NCI-H1092 treated with DMSO at 0.1 percent for 48 hours (cell line): ENCODE data around the gene MARCO.
"Not testable (repeated sequence)": the region's sequence is repeated elsewhere in the genome, so short reads cannot be mapped to it uniquely, and the experiment has no call there.

Experiments
- DNase-seq: peaks from one replicate; lab custom pipeline; 2025; lab: John Stamatoyannopoulos, UW

MARCO gene

GRCh38 chr2:119005051-119005450 lies 63.1 kb downstream of the MARCO start:
- no peak for DNase-seq

DNA sequence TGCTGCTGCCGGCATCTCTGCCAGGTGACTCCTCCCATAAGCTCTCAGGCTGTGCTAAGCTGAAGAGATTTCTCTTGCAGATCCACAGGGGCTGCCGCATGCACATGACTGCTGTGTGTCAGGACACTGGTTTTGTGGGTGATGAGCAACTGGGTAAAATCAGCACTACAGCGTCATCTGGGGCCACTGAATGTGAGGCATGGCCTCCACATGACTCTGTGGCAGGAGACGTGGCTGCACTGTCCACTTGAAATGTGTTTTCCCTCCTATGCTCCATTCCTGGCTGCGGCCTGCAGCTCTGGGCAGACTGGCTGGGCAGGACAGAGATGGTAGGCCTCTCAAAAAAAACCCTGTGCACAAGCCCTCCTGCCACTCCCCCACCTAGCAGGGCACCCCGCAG lies 63.6 kb downstream of the MARCO start:
- DNase-seq, result no peak

DNA sequence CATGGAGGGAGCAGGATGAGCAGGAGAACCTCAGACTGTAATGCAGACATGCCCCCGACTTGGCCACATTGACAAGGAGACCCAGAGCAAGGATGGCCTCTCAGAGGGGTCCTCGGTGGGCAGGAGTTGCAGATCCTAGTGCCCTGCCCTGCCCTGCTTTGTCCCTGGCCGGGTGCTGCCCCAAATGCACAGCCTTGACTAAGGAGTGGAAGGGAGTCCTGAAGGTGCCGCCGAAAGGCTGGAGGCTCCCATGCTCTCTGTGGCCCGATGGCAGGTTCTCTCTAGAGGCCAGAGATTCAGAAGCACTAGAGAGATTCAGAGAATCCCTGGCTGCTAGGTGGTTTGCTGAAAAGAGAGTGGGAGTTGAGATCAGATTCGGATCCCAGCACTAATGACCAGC lies 64.4 kb downstream of the MARCO start:
- DNase-seq, result no peak

DNA sequence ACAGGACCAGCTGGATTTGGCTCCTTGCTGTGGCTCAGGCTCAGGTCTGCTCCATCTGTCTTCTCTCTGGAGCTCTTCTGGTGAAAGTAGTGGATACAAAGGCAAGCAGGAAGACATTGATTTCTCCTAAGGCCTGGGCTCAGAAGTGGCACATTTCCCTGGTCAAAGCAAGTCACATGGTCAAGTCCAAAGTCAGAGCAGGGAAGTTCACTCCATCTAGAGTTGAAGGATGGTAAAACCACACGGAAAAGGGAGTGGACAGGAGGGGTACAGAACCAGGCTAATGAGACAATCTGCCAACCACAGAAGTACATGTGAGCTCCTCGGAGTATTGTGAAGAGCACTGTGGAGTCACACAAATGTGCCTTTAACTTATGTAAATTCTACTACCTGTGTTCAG lies 66.1 kb downstream of the MARCO start:
- DNase-seq, result no peak

DNA sequence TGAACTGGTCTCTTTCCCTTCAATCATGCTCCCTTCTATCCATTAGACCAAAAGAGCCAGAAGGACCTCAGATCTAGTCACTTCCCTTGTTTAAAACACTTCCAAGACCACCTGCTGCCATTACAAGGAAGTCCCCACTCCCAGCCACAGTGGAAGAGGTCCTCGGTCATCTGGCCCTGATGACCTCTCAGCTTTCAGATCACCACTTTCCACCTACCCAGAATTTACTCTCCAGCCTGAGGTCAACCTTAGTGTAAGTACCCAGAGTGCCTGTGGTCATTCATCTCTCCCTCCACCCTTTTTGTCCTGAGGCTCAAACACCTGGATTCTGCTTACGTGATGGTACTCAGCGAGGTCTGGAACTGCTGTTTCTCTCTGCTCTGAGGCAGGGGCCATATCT lies 67.1 kb downstream of the MARCO start:
- no peak for DNase-seq

DNA sequence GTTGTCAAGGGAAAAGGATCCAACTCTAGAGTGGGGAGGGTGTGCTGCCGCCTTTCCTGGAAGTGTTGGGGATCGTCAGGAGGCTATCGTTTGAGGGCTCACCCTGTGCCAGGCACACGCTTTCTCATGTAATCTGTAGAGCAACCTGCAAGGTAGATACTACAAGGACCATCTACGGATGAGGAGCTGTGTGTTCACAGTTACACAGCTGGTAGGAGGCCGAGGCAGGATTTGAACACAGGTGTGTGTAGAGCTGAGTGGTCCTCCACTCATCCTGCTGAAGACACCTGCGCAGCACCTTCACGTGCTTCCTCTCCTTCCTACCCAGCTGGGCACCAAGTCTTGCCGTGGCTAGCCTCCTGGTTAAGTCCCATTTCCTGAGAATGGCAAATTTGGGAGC lies 68.3 kb downstream of the MARCO start:
- DNase-seq, result no peak

DNA sequence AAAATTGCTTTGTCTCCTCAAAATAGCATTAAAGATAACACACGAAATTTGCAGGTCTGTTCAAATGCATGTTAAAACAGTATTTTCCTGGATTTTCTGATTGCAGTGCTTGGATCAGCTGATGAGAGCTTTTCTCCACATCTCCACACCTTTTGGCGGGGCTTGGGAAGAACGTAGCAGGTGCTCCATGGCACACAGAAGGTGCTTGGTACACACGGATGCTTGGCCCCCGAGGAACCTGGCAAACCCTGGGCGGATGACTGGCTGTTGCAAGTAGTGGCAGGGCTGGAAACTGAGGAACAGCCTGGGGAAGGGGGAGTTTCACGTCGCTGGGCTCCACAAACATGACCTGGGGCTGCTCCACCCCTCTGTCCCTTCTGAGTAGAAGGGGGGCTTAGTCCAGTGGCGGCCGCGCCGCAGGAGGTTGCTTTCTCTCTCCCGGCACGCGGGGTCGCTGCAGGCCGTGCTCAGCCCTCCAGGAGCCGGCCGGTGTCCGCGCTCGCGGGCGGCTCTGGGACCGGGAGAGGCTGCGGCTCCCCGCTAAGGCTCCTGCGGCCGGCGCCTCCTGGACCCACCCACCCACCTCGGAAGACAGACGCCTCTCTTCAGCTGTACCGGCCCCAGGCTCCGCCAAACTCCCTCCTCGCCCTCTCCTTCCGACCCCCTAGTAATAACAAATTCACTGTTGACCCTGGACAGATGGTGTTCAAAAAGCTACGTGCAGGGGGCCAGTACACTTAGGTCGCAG lies 69.3 kb downstream of the MARCO start:
- peak; percentile 26 for DNase-seq

GRCh38 chr2:119011910-119012209 lies 69.9 kb downstream of the MARCO start:
- DNase-seq, result no peak

- DNase-seq, result no peak
Measured at GRCh38 chr2:119012345-119013301, 70.6 kb downstream of the MARCO start.

DNA sequence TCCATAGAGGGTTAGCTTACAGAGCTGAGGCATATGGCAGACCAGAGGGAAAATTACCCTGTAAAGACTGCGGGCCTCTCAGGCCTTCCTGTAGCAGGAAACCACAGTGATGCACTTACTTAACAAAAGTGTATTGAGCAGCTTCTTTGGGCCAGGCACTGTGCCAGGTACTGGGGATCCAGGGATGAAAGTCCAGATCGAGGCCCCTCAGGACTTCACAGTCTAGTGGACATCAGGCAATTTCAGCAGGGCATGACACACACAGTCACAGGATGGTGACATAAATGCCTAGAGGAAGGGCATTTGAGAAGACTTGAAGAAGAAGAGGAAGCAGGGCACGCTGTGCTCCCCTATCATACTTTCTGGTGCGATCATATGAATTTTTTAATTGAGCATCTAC lies 71.7 kb downstream of the MARCO start:
- no peak for DNase-seq

DNA sequence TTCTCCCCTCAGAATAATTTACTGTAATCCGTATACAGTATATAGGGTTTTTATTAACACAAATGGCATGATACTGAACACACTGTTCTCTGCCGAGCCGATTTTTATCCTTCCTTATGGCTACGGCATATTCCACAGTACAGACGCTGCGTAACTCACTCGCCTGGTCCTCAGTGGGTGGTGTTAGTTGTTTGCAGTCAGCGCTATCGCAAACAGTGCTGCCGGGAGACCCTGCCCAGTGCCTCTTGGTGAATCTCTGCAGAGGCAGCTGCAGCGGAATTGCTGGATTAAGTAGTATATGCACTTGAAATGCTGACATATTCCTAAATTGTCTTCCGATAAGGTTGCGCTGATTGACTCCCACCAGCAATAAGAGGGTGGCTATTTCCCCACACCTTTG lies 73.9 kb downstream of the MARCO start:
- DNase-seq, result peak; percentile 2

- DNase-seq, result no peak
Measured at GRCh38 chr2:119019521-119019920, 77.5 kb downstream of the MARCO start.

DNA sequence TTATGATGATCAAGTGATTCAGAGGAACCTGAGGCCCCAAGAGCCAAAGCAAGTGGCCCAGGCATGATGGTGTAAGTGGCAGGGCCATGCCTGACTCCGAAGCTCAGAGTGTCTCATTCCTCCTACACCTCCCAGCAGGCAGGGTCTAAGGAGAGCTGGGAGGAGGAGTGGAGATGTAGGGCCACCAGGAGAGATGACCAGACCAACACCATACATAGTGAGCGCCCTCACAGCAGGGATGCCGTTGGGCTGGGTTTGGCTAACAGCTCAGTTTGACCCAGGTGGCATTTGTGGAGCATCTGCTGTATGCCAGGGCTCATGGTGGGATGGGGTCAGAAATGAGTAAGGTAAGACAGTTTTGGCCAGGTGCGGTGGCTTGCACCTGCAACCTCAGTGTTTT lies 80.7 kb downstream of the MARCO start:
- DNase-seq, result no peak

GRCh38 chr2:119023534-119023933 lies 81.5 kb downstream of the MARCO start:
- no peak for DNase-seq

- no peak for DNase-seq
Measured at GRCh38 chr2:119024152-119024551, 82.2 kb downstream of the MARCO start.

DNA sequence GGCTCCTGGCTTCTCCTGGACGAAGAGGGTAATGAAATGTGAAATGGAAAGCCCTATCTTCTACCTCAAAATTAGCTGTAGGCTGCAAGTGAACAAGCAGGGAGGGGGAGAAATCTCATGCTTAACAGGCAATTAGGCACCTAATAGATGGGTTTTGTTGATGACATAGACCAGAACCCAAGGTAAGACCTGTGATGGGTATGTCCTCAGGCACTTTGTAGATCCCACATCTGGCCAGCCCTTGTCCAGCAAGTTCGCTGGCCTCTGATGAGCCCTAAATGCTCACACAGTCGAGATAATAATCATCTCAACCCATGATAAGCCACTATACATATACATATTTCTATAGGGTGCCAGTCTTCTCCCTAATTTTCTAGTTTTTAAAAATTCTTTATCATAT lies 82.6 kb downstream of the MARCO start:
- no peak for DNase-seq

DNA sequence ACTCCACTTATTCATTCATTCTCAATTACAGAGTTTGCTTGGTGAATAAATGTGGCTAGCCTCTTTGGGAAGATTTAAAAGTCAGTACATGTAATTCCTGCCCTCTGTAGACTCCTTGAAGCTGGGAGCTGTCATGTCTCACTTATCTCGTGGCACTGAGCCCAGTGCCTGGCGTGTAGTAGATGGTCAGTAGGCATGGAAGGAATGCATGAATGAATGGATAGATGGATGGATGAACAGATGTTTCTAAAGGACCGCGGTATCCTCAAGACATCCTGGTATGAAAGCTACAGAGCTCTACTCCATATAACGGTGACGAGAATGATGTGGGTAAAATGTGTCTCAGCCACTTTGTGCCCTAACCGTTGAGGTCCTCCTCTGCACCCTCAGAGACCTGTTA lies 83.0 kb downstream of the MARCO start:
- no peak for DNase-seq

DNA sequence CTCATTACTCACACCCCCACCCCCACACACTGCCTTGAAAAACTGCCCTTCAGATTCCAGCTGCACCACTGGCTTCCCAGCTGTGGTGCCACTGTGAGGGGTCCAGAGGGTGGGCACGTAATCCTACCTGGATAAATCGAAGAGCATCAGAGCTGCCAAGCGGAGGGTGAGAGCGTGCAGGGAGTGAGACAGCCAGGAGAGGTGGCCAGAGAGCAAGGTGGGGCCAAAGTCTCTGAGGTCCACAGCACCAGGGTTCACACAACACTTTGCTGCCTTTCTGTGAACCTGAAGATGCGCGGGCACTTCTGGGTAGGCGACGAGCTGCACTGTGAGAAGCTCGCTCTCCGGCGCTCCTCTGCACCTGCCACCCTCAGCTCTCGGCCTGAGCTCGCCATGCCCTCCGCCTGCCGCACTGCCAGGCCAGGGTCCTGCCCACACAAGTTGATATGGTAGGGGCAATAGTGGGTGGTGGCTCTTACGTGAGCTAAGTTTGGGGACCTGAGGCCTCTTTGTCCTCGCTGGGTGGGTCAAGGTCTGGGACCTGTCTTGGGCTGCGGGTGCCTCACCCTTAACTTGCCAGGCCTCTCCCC lies 83.9 kb downstream of the MARCO start:
- DNase-seq, result no peak

GRCh38 chr2:119026890-119027289 lies 84.9 kb downstream of the MARCO start:
- no peak for DNase-seq

DNA sequence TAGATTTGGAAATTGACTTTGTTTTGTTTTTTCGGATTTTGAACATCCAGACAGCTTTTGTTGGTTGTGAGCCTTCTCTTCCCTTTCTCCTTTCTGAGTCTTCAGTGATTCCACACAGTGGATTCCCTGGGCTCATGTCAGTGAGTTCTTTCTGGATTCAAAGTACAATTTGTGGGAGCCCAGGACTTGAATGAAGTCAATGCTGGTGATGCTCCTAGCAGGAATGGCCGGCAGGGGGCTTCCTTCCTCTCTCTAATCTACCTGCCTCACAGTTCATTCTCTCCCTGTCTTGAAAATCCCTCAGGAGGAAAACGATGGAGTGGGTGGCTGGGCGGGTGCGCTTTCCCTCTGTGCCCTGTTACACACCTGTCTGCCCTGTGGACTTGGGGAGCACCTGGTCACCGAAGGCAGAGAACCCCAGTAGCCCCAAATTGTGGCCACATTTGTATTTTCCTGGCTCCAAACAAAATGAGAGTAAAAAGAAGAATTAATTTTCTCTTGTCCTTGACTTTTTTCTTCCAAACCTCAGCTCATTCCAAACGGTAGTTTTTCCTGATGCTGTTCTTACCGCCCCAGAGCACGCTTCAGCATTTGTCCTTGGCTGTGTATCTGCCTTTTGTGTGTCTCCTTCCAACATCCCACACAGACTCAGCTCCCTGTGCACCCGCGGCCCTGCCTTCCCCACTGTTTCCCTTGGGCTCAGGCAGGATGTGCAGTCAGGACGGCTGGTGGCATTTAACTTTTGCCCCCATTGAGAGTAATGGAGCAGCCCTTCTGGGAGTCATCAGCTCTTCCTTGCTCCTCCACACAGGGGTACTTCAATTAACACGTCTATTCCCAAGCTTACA lies 86.6 kb downstream of the MARCO start:
- peak; percentile 3 for DNase-seq

DNA sequence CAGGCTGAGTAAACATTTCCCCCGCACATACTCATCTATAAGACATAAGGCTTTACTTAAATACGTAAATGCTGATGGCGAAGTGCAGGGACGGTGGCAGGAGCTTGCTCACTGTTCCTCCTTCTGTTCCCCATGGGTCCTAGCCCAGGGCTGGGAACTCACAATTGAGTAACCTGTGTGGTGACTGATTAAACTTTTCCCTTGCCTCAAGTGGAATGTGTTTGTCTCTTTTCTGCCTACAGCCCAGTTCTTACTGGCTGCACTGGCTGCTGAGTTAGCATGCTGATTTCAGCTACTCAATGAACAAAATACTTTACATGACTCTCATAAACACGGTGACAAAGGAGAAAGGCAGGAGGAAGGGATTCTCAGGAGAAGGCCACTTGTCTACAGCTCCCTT lies 87.3 kb downstream of the MARCO start:
- DNase-seq, result no peak

DNA sequence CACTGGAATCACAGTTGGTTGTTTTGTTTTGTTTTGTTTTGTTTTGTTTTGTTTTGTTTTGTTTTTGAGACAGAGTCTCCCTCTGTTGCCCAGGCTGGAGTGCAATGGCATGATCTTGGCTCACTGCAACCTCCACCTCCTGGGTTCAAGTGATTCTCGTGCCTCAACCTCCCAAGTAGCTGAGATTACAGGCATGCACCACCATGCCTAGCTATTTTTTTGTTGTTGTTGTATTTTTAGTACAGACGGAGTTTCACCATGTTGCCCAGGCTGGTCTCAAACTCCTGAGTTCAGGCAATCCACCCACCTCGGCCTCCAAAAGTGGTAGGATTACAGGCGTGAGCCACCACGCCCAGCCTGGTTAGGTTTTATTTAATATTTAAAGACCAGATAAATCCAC lies 95.9 kb downstream of the MARCO start:
- not testable (repeated sequence) for DNase-seq
